Naive thymus-derived CD4-positive, alpha-beta T cell (primary cell): ENCODE results near the gene ERFL. TPM values are rescaled to one million over a fixed set of nuclear protein-coding genes. Genes with fewer than 3 reads are reported as not detected.

ENCODE experiments used
- ATAC-seq: fragments of 150-1000 bp; cut with Tn5 transposase; 2 replicates; pipeline ENCODE4 v1.10.0; 2021; ENCODE audit warnings: mild to moderate bottlenecking, moderate library complexity
- CTCF ChIA-PET: fragments of 350-600 bp; sonication (Branson Sonifier 250); formaldehyde crosslinking; loops from one replicate; lab custom pipeline; 2021; ENCODE audit warnings: antibody characterized with exemption; lab: Charles Lee
- POLR2A ChIA-PET: fragments of 350-600 bp; sonication (Branson Sonifier 250); formaldehyde crosslinking; loops from one replicate; lab custom pipeline; 2021; ENCODE audit warnings: antibody characterized with exemption, inconsistent platforms; lab: Charles Lee
- DNase-seq, 9 donors: peaks; one replicate each; pipeline versions ENCODE4 v3.0.0 to v3.0.0-alpha.2; 2020 to 2022; ENCODE audit warnings: mixed read lengths in 1 of 9
- H3K27ac ChIP-seq: one replicate; pipeline ENCODE4 v1.7.0; 2013; ENCODE audit warnings: mild to moderate bottlenecking, low read depth, low read length, moderate library complexity
- H3K27me3 ChIP-seq, 2 donors: one replicate each; pipeline ENCODE4 v1.7.0; 2013; ENCODE audit warnings: low read length in 2 of 2, mild to moderate bottlenecking in 2 of 2, moderate library complexity in 2 of 2; ENCODE audit not compliant: control insufficient read depth in 2 of 2, insufficient read depth in 2 of 2
- H3K36me3 ChIP-seq, 3 experiments: 1 replicate in 2 of 3; 2 replicates in 1 of 3; pipeline ENCODE4 v1.7.0; 2013; ENCODE audit warnings: low read length in 3 of 3, mild to moderate bottlenecking in 3 of 3, moderate library complexity in 1 of 3; ENCODE audit not compliant: insufficient read depth in 3 of 3, control insufficient read depth in 2 of 3
- H3K4me1 ChIP-seq, 2 donors: one replicate each; pipeline ENCODE4 v1.7.0; 2013; ENCODE audit warnings: low read length in 2 of 2, mild to moderate bottlenecking in 2 of 2, moderate library complexity in 1 of 2; ENCODE audit not compliant: control insufficient read depth in 2 of 2, insufficient read depth in 2 of 2
- H3K4me3 ChIP-seq: 2 replicates; pipeline ENCODE4 v1.7.0; 2013; ENCODE audit warnings: mild to moderate bottlenecking, low read length
- H3K9me3 ChIP-seq, 3 experiments: 1 replicate in 2 of 3; 2 replicates in 1 of 3; pipeline ENCODE4 v1.7.0; 2013; ENCODE audit warnings: low read length in 3 of 3; ENCODE audit not compliant: control insufficient read depth in 2 of 3
- H3K27ac Mint-ChIP-seq, 9 donors: one replicate each; pipeline ENCODE4 v1.8.0; 2020 to 2022; ENCODE audit warnings: mixed read lengths in 9 of 9, mild to moderate bottlenecking in 8 of 9, moderate library complexity in 5 of 9, inconsistent platforms in 2 of 9
- H3K27me3 Mint-ChIP-seq, 5 donors: one replicate each; pipeline ENCODE4 v1.8.0; 2021 to 2022; ENCODE audit warnings: mixed read lengths in 5 of 5, mild to moderate bottlenecking in 1 of 5
- H3K36me3 Mint-ChIP-seq, 5 donors: one replicate each; pipeline ENCODE4 v1.8.0; 2020 to 2022; ENCODE audit warnings: mixed read lengths in 5 of 5, mild to moderate bottlenecking in 3 of 5, inconsistent platforms in 1 of 5
- H3K4me1 Mint-ChIP-seq, 7 donors: one replicate each; pipeline ENCODE4 v1.8.0; 2020 to 2022; ENCODE audit warnings: mixed read lengths in 7 of 7, mild to moderate bottlenecking in 3 of 7, inconsistent platforms in 1 of 7
- H3K4me3 Mint-ChIP-seq, 10 donors: one replicate each; pipeline ENCODE4 v1.8.0; 2020 to 2022; ENCODE audit warnings: mild to moderate bottlenecking in 10 of 10, mixed read lengths in 10 of 10, moderate library complexity in 6 of 10, inconsistent platforms in 2 of 10
- H3K9me3 Mint-ChIP-seq, 11 donors: one replicate each; pipeline ENCODE4 v1.8.0; 2020 to 2022; ENCODE audit warnings: mixed read lengths in 11 of 11, mild to moderate bottlenecking in 4 of 11, inconsistent platforms in 1 of 11, moderate library complexity in 1 of 11
- intact Hi-C, 2 donors: fragments of 100-400 bp; cut with micrococcal nuclease; formaldehyde crosslinking; loops; one replicate each; pipeline ENCODE4 v1.15.1; 2023
- polyA plus RNA-seq, 2 donors: library from polyadenylated mRNA; unstranded; fragments of 300-500 nt; fragmentation: Illumina TruSeq; gene quantifications; one replicate each; pipeline ENCODE4 v1.2.3, GENCODE V29; 2021
- total RNA-seq, 6 experiments: library from RNA in 5 of 6; stranded (reverse) in 5 of 6; gene quantifications; 1 replicate in 5 of 6; 2 replicates in 1 of 6; pipeline ENCODE4 v1.2.3 and lab custom pipeline; 2021 to 2026

Gene ERFL
- total and polyA plus RNA-seq, 7 experiments from 2014 or later = 3.0 to 15.0 (median 8.0) TPM; not detected in 2

DNA sequence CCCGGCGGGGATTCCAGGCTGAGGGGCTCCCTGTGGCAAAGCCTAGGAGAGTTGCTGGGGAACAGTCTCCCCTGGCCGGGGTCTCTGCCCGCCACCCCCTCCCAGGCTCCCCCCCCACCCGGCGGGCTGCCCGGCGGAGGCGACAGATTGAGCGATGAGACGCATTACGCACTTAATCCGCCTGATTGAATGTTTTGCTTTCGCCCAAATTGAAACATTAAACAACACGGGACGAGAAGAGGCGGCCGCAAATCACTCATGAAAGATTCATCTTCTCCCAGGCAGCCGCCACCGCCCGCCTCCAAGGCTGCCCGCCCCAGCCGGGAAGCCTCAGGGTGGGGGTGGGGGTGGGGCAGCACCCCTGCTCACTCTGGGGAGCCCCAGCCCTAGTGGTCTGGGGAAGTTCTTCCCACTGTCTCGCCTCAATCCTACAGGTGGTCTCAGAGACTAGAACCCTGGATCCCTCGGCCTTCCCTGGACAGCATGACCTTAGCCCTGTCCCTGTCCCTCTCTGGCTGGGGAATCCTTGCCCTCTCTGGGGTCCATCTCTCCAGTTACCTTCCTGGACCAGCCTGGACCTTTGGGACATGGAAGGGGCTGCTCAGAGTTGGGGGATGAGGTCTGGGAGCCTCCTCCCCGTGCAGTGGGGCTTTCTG is 7.6 kb upstream of the ERFL start:
- intact Hi-C loops = loop anchor here (1.0 to 2.0 kb wide), 7 partner anchors 15 to 77 kb away; partner anchors contain the start of gene RPS19 (in 1 of the 2)
- H3K36me3 Mint-ChIP-seq = no peaks in the 10 kb centered on the region
- DNase-seq = no peak
- Histone ChIP-seq H3K36me3 (no peaks in the 10 kb centered on the region), H3K27me3 (peaks cover 0 to 4% of the 10 kb centered on the region in 2 donors), H3K9me3 (no peaks in the 10 kb centered on the region), H3K4me1 (peaks cover 18 to 23% of the 10 kb centered on the region in 2 donors), H3K4me3 (no peak overlapping the region), H3K27ac (no peak overlapping the region)
- H3K4me3 Mint-ChIP-seq = peak overlapping the region in 1 of 10 donors; percentile 2
- POLR2A ChIA-PET = no interaction called here
- peaks cover 0 to 24% (median 0%) of the 10 kb centered on the region in 5 donors for H3K27me3 Mint-ChIP-seq
- no peaks in the 10 kb centered on the region for H3K9me3 Mint-ChIP-seq
- CTCF ChIA-PET = no interaction called here
- H3K4me1 Mint-ChIP-seq = peaks cover 32 to 54% (median 38%) of the 10 kb centered on the region in 7 donors
- H3K27ac Mint-ChIP-seq = peak overlapping the region in 6 of 9 donors; percentile 21 to 86 (median 74)
- no peak for ATAC-seq

DNA sequence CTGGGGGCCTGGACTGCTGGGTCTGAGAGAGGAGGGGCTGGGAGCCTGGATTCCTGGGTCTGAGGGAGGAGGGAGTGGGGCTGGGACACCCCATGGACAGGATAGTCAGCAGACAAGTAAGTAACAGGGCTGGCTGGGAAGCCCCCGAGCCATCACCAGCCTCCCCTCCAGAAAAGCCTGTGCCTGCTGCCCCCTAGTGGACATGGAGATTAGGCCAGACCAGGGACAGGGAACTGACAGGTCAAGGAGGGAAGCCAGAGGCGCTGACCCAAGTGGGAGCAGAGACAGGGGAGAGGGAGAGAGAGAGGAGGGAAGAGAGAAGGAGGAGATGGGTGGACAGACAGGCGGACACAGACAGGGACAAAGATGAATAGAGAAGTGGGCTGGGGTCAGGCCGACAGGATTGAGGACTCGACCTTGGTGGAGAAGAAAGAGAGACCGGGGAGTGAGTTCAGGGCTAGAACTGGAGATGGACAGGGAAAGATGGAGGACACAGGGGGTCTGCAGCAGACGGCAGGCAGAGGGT is 6.7 kb upstream of the ERFL start:
- H3K27ac ChIP-seq = peak overlapping the region; percentile 40
- H3K27me3 Mint-ChIP-seq = peaks cover 0 to 24% (median 0%) of the 10 kb centered on the region in 5 donors
- peaks cover 37 to 63% (median 48%) of the 10 kb centered on the region in 7 donors for H3K4me1 Mint-ChIP-seq
- no peaks in the 10 kb centered on the region for H3K9me3 Mint-ChIP-seq
- peak; percentile 83 for ATAC-seq
- H3K36me3 Mint-ChIP-seq = no peaks in the 10 kb centered on the region
- DNase-seq = peak; percentile 47 to 78 (median 67)
- CTCF ChIA-PET = interaction anchor here (0.6 to 1.9 kb wide), 6 partner anchors 15 to 63 kb away, joined by 3 to 13 read pairs (median 4); no protein-coding TSS in a partner anchor
- no peaks in the 10 kb centered on the region for H3K36me3 ChIP-seq
- H3K27me3 ChIP-seq = peaks cover 0 to 4% of the 10 kb centered on the region in 2 donors
- H3K27ac Mint-ChIP-seq = peak overlapping the region; percentile 46 to 88 (median 81)
- H3K4me3 ChIP-seq = no peak overlapping the region
- H3K4me1 ChIP-seq = peaks cover 26 to 29% of the 10 kb centered on the region in 2 donors
- H3K4me3 Mint-ChIP-seq = peak overlapping the region in 4 of 10 donors; percentile 30 to 66 (median 33)
- H3K9me3 ChIP-seq = no peaks in the 10 kb centered on the region
- intact Hi-C loops = loop anchor here (1.0 to 2.0 kb wide), 7 partner anchors 16 to 76 kb away; partner anchors contain the start of gene RPS19 (in 1 of the 2)
- POLR2A ChIA-PET = interaction anchor here (1.0 to 1.3 kb wide), 6 partner anchors 10 to 74 kb away, joined by 3 to 7 read pairs (median 5); no protein-coding TSS in a partner anchor

DNA sequence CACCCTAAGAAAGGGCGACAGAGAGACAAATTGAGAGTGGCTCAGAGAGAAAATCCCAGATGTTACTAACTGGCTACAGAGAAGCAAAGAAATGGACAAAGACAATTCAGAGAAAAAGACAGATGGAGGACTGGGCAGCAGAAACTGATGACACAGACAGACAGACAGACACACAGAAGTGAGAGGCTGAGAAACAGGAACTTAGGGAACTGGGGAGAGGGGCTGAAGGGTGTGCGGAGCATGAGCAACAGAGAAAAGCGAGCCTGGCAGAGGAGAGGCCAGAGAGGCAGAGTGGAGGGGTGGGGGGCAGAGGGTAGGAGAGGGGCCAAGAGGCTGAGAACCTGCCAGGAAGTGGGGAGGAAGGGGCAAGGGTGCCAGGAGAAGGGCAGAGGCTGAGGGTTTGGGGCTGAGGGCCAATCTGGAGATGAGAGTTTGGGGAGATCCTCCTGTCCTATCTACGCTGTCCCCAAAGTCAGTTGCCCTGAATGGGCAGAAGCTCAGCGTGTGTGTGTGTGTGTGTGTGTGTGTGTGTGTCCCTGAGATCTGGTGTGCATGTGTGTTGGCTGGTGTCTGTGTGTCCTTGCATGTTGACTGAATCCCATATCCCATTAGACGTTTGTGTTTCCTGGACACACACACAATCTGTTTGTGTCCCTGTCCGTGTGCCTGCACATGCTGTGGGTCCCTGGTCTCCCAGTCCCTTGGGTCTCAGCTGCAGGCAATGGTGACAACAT is 5.6 kb upstream of the ERFL start:
- POLR2A ChIA-PET = interaction anchor here (1.0 to 1.7 kb wide), 7 partner anchors 11 to 73 kb away, joined by 3 to 7 read pairs (median 5); no protein-coding TSS in a partner anchor

DNA sequence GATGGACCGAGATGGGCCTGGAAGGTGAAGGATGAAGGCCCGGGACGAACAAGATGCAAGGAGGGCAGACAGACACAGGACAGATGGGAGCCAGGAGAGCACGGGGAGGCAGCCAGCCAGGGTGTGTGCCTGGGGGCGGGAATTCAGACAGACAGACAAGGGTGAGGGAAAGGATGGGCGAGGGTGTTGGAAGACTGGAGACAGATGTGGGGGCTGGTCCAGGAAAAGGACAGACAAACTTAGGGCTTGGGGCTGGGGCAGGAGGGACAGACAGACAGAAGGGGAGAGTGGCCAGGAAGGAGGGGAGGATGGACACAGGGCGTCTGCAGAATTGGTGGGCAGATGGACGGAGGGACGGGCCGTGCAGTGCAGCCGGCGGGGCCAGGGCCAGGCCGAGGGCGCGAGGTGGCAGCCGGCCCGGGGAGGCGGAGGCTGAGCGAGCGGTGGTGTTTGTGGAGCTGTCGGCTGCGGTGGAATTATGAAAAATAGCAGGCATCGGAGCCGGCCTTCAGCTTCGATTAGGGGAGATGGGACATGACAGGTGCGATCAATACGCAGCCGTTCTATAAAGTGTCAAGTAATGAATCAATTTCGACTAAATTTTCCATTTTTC is 4.6 kb upstream of the ERFL start:
- POLR2A ChIA-PET = interaction anchor here (1.3 to 5.4 kb wide), 3 partner anchors 45 to 60 kb away, joined by 5 to 82 read pairs (median 5); partner anchors contain the start of gene ARHGEF1
- peaks cover 48 to 73% (median 57%) of the 10 kb centered on the region in 7 donors for H3K4me1 Mint-ChIP-seq
- peak overlapping the region in 6 of 9 donors; percentile 45 to 88 (median 80) for H3K27ac Mint-ChIP-seq

More for the DNA sequence above, 5.6 kb upstream of the ERFL start:
- no peak for ATAC-seq
- no peak overlapping the region for H3K27ac ChIP-seq
- Mint-ChIP-seq H3K36me3 (peaks cover 0 to 4% (median 0%) of the 10 kb centered on the region in 5 donors), H3K27me3 (peaks cover 0 to 28% (median 0%) of the 10 kb centered on the region in 5 donors), H3K4me1 (peaks cover 44 to 74% (median 55%) of the 10 kb centered on the region in 7 donors), H3K9me3 (no peaks in the 10 kb centered on the region), H3K27ac (peak overlapping the region; percentile 6 to 89 (median 86)), H3K4me3 (peak overlapping the region in 7 of 10 donors; percentile 5 to 66 (median 48))
- no peak for DNase-seq
- no peak overlapping the region for H3K4me3 ChIP-seq
- no peaks in the 10 kb centered on the region for H3K9me3 ChIP-seq
- H3K27me3 ChIP-seq = peaks cover 0 to 4% of the 10 kb centered on the region in 2 donors
- peaks cover 35 to 39% of the 10 kb centered on the region in 2 donors for H3K4me1 ChIP-seq
- CTCF ChIA-PET = interaction anchor here (0.8 to 1.9 kb wide), 7 partner anchors 15 to 73 kb away, joined by 3 to 13 read pairs (median 5); partner anchors contain the start of gene RPS19
- intact Hi-C loops = loop anchor here in 1 of 2 donors (1.0 to 2.0 kb wide), 3 partner anchors 18 to 73 kb away; partner anchors contain the start of gene RPS19
- no peaks in the 10 kb centered on the region for H3K36me3 ChIP-seq

DNA sequence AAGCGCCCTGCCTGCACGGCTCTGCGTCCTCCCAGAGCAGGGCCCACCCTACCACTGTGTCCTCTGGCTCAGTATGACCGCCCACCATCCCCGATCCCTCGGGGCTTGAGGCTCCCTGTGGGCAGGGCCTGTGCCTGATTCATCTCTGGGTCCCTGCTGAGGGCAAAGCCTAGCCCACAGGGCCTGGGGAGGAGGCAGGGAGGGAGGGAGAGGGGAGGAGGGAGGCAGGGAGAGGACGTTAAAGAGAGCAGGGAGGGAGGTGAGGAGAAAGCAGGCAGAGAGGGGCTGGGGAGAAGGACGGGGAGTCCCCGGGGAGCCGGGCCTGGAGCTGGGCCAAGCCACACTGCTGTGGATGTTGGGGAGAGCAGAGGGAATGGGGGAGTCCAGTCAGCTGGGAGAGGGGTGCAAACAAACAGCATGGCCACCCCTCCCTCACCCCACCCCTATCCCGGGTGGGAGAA is 4.0 kb upstream of the ERFL start:
- peaks cover 0 to 4% (median 0%) of the 10 kb centered on the region in 5 donors for H3K36me3 Mint-ChIP-seq
- intact Hi-C loops = no loop called here
- CTCF ChIA-PET = interaction anchor here (0.7 to 1.3 kb wide), 2 partner anchors 42 to 58 kb away, joined by 3 read pairs; no protein-coding TSS in a partner anchor
- peak overlapping the region in 4 of 9 donors; percentile 56 to 96 (median 85) for H3K27ac Mint-ChIP-seq
- Histone ChIP-seq H3K9me3 (no peaks in the 10 kb centered on the region), H3K27ac (no peak overlapping the region), H3K4me3 (no peak overlapping the region), H3K4me1 (peaks cover 35 to 40% of the 10 kb centered on the region in 2 donors), H3K27me3 (peaks cover 0 to 4% of the 10 kb centered on the region in 2 donors), H3K36me3 (no peaks in the 10 kb centered on the region)
- POLR2A ChIA-PET = interaction anchor here (0.9 to 5.4 kb wide), 6 partner anchors 24 to 73 kb away, joined by 3 to 82 read pairs (median 5); partner anchors contain the start of genes ARHGEF1, RABAC1 and RPS19
- DNase-seq (no peak), ATAC-seq (no peak)
- H3K9me3 Mint-ChIP-seq = no peaks in the 10 kb centered on the region
- peaks cover 48 to 68% (median 53%) of the 10 kb centered on the region in 7 donors for H3K4me1 Mint-ChIP-seq
- H3K27me3 Mint-ChIP-seq = peaks cover 0 to 25% (median 0%) of the 10 kb centered on the region in 5 donors
- H3K4me3 Mint-ChIP-seq = peak overlapping the region in 1 of 10 donors; percentile 49

More for the DNA sequence above, 4.6 kb upstream of the ERFL start:
- Histone ChIP-seq H3K9me3 (no peaks in the 10 kb centered on the region), H3K27ac (no peak overlapping the region), H3K27me3 (peaks cover 0 to 4% of the 10 kb centered on the region in 2 donors), H3K36me3 (no peaks in the 10 kb centered on the region), H3K4me1 (peaks cover 35 to 40% of the 10 kb centered on the region in 2 donors), H3K4me3 (no peak overlapping the region)
- intact Hi-C loops = loop anchor here in 1 of 2 donors (1.0 kb wide), 1 partner anchor 17 kb away; no protein-coding TSS in a partner anchor
- no peak for DNase-seq
- CTCF ChIA-PET = interaction anchor here (0.7 to 1.9 kb wide), 3 partner anchors 17 to 58 kb away, joined by 3 to 7 read pairs (median 3); no protein-coding TSS in a partner anchor
- peaks cover 0 to 4% (median 0%) of the 10 kb centered on the region in 5 donors for H3K36me3 Mint-ChIP-seq
- H3K27me3 Mint-ChIP-seq = peaks cover 0 to 29% (median 0%) of the 10 kb centered on the region in 5 donors
- H3K4me3 Mint-ChIP-seq = peak overlapping the region in 2 of 10 donors; percentile 49 to 66
- no peak for ATAC-seq
- no peaks in the 10 kb centered on the region for H3K9me3 Mint-ChIP-seq
